Measurements from ENCODE around the gene CCL25.

Gene CCL25

GRCh38 chr19:8109890-8110662 is 57.5 kb downstream of the CCL25 start:
- DNase-seq (ENCODE audit: low read depth), result no peak

- DNase-seq (ENCODE audit: low read depth), result no peak
Observed at GRCh38 chr19:8110931-8111330, 58.4 kb downstream of the CCL25 start.

DNA sequence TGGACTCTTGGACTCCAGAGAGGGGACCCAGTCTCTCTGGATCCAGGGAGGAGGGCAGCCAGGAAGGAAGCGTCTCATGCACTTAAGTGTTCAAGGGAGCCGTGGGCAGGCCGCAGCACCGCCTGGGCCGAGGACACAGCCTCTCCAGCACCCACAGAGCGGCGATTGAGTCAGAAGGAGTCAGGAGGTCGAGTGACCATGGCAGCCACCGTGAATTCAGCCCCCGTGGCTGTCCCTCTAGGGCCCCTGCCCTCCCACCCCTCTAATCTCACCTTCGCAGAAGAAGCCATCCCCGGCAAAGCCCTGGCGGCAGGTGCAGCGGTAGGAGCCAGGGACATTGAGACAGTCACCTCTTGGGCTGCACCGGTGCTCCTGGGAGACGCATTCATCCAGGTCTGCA is 58.8 kb downstream of the CCL25 start:
- no peak for DNase-seq (ENCODE audit: low read depth)

Data from iris pigment epithelial cell (primary cell).